Endodermal cell (in vitro differentiated cells): ENCODE results near the gene ASGR2. TPM values are rescaled to one million over a fixed set of nuclear protein-coding genes. Genes with fewer than 3 reads are reported as not detected.

Experiments used
- DNase-seq: peaks from one replicate; pipeline ENCODE4 v3.0.0-alpha.2; 2017
- H3K27ac ChIP-seq: 2 replicates; pipeline ENCODE4 v1.5.1; 2013; ENCODE audit warnings: mild to moderate bottlenecking, low read depth, low read length, moderate library complexity
- H3K27me3 ChIP-seq: 2 replicates; pipeline ENCODE4 v1.6.1; 2013; ENCODE audit warnings: mild to moderate bottlenecking, low read length, moderate library complexity; ENCODE audit not compliant: insufficient read depth, control insufficient read depth, poor library complexity, severe bottlenecking
- H3K36me3 ChIP-seq: 2 replicates; pipeline ENCODE4 v1.7.0; 2013; ENCODE audit warnings: mild to moderate bottlenecking, low read length, moderate library complexity; ENCODE audit not compliant: control insufficient read depth, insufficient read depth
- H3K4me1 ChIP-seq: one replicate; pipeline ENCODE4 v1.7.0; 2013; ENCODE audit warnings: low read length; ENCODE audit not compliant: control insufficient read depth, insufficient read depth
- H3K4me3 ChIP-seq: 2 replicates; pipeline ENCODE4 v1.5.1; 2013; ENCODE audit warnings: mild to moderate bottlenecking, low read length, moderate library complexity
- H3K9ac ChIP-seq: 2 replicates; pipeline ENCODE4 v1.6.1; 2013; ENCODE audit warnings: mild to moderate bottlenecking, low read length, moderate library complexity; ENCODE audit not compliant: poor library complexity, severe bottlenecking; ENCODE audit errors: extremely low read depth
- H3K9me3 ChIP-seq: 2 replicates; pipeline ENCODE4 v1.6.1; 2013; ENCODE audit warnings: mild to moderate bottlenecking, low read length, moderate library complexity; ENCODE audit not compliant: control insufficient read depth
- H3K27ac Mint-ChIP-seq: 2 replicates; pipeline ENCODE4 v1.8.0; 2020; ENCODE audit warnings: mixed read lengths
- H3K27me3 Mint-ChIP-seq: 2 replicates; pipeline ENCODE4 v1.8.0; 2021; ENCODE audit warnings: mild to moderate bottlenecking, mixed read lengths; ENCODE audit not compliant: insufficient read depth
- H3K36me3 Mint-ChIP-seq: 2 replicates; pipeline ENCODE4 v1.8.0; 2020; ENCODE audit warnings: low read depth, mixed read lengths
- H3K4me1 Mint-ChIP-seq: 2 replicates; pipeline ENCODE4 v1.8.0; 2020; ENCODE audit warnings: mixed read lengths
- H3K4me3 Mint-ChIP-seq: 2 replicates; pipeline ENCODE4 v1.8.0; 2020; ENCODE audit warnings: mild to moderate bottlenecking, moderate library complexity, mixed read lengths
- H3K9me3 Mint-ChIP-seq: 2 replicates; pipeline ENCODE4 v1.8.0; 2020; ENCODE audit warnings: mild to moderate bottlenecking, mixed read lengths
- WGBS, 2 experiments: methylation state at CpG; one replicate each; pipeline versions ENCODE4 v1.1.5 to v1.1.7; 2013; ENCODE audit warnings: missing lambda C conversion rate in 2 of 2, mixed read lengths in 1 of 2; ENCODE audit not compliant: insufficient coverage in 1 of 2, insufficient read length in 1 of 2; 5-methylcytosine and 5-hydroxymethylcytosine counted together
- total RNA-seq, 2 donors: library from RNA; stranded (reverse); fragmentation: NEBNext Ultra II Directional in 1 of 2; extraction: Animal tissue kit (Norgen Biotek cat#: 25700) in 1 of 2; gene quantifications; 2 replicates in 1 of 2; 3 replicates in 1 of 2; pipeline ENCODE4 v1.2.1, GENCODE V29; 2021
- TF ChIP-seq, protein P1 (sequence below): fragments of 200-600 bp; sonication (generic); conservative IDR thresholded peaks from 2 replicates; pipeline ENCODE4 v1.5.0; 2021; ENCODE audit warnings: antibody characterized with exemption, mild to moderate bottlenecking

ASGR2 gene
- total RNA-seq, 2 donors from 2014 or later, result 0.44 TPM; not detected in 1

DNA sequence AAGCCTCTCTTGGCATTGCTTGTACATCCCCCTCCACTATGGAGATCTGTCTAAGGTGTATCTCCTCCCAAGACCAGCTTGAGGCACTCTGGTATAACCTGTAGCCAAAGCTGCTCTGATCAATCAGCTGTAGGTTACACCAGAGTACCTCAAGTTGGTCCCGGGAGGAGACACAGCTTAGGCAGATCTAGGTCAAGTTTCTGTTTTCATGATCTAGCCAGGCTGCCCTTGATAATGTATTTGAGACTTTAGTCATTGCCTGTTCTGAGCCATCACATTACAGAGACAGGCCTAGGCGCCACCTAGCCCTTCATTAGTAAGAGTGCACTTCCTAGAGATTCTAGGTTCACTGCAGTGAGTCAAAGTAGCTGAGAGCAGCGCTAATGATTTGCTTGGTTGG is 33.1 kb upstream of the ASGR2 start:
- peaks cover 1% of the 10 kb centered on the region for H3K27me3 Mint-ChIP-seq
- Histone ChIP-seq H3K9me3 (no peaks in the 10 kb centered on the region), H3K27ac (no peak overlapping the region), H3K4me1 (no peaks in the 10 kb centered on the region), H3K36me3 (no peaks in the 10 kb centered on the region), H3K27me3 (no peaks in the 10 kb centered on the region), H3K9ac (no peak overlapping the region), H3K4me3 (no peak overlapping the region)
- H3K4me3 Mint-ChIP-seq, result no peak overlapping the region
- DNase-seq, result no peak
- no peaks in the 10 kb centered on the region for H3K9me3 Mint-ChIP-seq
- no peaks in the 10 kb centered on the region for H3K36me3 Mint-ChIP-seq
- H3K27ac Mint-ChIP-seq, result no peak overlapping the region
- WGBS, 2 experiments, result 65 to 89% methylated on average over 2 to 3 of the region's 3 CpGs
- TF ChIP-seq, protein P1, sequence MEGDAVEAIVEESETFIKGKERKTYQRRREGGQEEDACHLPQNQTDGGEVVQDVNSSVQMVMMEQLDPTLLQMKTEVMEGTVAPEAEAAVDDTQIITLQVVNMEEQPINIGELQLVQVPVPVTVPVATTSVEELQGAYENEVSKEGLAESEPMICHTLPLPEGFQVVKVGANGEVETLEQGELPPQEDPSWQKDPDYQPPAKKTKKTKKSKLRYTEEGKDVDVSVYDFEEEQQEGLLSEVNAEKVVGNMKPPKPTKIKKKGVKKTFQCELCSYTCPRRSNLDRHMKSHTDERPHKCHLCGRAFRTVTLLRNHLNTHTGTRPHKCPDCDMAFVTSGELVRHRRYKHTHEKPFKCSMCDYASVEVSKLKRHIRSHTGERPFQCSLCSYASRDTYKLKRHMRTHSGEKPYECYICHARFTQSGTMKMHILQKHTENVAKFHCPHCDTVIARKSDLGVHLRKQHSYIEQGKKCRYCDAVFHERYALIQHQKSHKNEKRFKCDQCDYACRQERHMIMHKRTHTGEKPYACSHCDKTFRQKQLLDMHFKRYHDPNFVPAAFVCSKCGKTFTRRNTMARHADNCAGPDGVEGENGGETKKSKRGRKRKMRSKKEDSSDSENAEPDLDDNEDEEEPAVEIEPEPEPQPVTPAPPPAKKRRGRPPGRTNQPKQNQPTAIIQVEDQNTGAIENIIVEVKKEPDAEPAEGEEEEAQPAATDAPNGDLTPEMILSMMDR, result peak; percentile 35
- H3K4me1 Mint-ChIP-seq, result peaks cover 6% of the 10 kb centered on the region

DNA sequence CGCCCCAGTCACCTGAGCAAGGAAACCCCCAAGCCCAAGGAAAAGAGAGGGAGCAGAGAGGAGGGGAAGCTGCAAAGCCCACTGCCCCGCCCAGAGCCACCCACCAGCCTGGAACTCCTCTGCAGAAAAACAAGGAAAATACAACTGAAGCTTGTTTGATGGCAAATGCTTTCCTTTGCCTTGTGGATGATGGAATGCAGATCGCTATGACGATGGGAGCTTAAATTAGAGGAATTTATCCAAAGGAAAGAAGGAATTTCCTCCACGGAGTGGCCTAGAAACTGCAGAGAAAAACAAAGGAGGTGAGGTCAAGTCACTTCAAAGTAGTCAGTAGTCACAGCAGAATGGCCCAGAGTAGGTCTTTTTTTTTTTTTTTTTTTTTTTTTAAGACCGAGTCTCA is 31.5 kb upstream of the ASGR2 start:
- no peak overlapping the region for H3K4me3 Mint-ChIP-seq
- Histone ChIP-seq H3K27me3 (no peaks in the 10 kb centered on the region), H3K9me3 (no peaks in the 10 kb centered on the region), H3K36me3 (no peaks in the 10 kb centered on the region), H3K27ac (peak overlapping the region; percentile 74), H3K4me3 (no peak overlapping the region), H3K4me1 (no peaks in the 10 kb centered on the region), H3K9ac (no peak overlapping the region)
- no peaks in the 10 kb centered on the region for H3K9me3 Mint-ChIP-seq
- H3K4me1 Mint-ChIP-seq, result peaks cover 18% of the 10 kb centered on the region
- H3K27ac Mint-ChIP-seq, result no peak overlapping the region
- no peaks in the 10 kb centered on the region for H3K36me3 Mint-ChIP-seq
- TF ChIP-seq, protein P1, result no peak
- no peaks in the 10 kb centered on the region for H3K27me3 Mint-ChIP-seq
- DNase-seq, result peak; percentile 67
- WGBS, 2 experiments, result 31 to 55% methylated on average over 4 to 6 of the region's 6 CpGs

DNA sequence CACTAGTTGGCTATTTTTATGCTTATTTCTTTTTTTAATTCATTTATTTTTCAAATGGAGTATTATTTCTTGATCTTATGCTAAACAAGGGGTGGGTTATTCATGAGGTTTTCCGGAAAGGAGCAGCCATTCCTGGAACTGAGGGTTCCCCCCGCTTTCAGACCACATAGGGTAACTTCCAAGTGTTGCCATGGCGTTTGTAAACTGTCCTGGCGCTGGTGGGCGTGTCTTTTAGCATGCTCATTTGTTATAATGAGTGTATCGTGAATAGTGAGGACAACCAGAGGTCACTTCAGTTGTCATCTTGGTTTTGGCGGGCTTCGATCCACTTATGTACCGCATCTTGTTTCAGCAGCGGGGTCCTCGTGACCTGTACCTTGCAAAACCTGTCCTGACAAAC is 29.6 kb upstream of the ASGR2 start:
- no peaks in the 10 kb centered on the region for H3K9me3 ChIP-seq

More for the DNA sequence above, 29.6 kb upstream of the ASGR2 start:
- no peak overlapping the region for H3K9ac ChIP-seq
- H3K4me3 ChIP-seq, result no peak overlapping the region
- Mint-ChIP-seq H3K4me3 (no peak overlapping the region), H3K4me1 (peaks cover 26% of the 10 kb centered on the region), H3K36me3 (no peaks in the 10 kb centered on the region), H3K9me3 (no peaks in the 10 kb centered on the region), H3K27ac (no peak overlapping the region), H3K27me3 (no peaks in the 10 kb centered on the region)
- H3K27me3 ChIP-seq, result no peaks in the 10 kb centered on the region
- H3K4me1 ChIP-seq, result no peaks in the 10 kb centered on the region
- no peak for DNase-seq
- TF ChIP-seq, protein P1, result no peak
- WGBS, 2 experiments, result 86% methylated on average over 11 of the region's 11 CpGs
- no peak overlapping the region for H3K27ac ChIP-seq
- no peaks in the 10 kb centered on the region for H3K36me3 ChIP-seq
